Heart right ventricle (tissue), 16 donors: ENCODE results near the gene IKZF1. TPM values are rescaled to one million over a fixed set of nuclear protein-coding genes. Genes with fewer than 3 reads are reported as not detected.

Experiments used
- ATAC-seq, 8 donors: fragments of 200-7000 bp; cut with Tn5 transposase; one replicate each; pipeline ENCODE4 v1.9.1; 2020; ENCODE audit warnings: mild to moderate bottlenecking in 8 of 8, moderate library complexity in 8 of 8, moderate number of reproducible peaks in 1 of 8
- DNase-seq, 2 donors: peaks; one replicate each; pipeline ENCODE4 v3.0.0-alpha.2; 2020
- H3K27ac ChIP-seq, 10 donors: fragments of 200-600 bp; sonication (generic) in 2 of 10; one replicate each; pipeline versions ENCODE4 v1.5.0 to v1.8.0; 2020 to 2022; ENCODE audit warnings: mild to moderate bottlenecking in 3 of 10
- H3K27me3 ChIP-seq, 7 donors: fragments of 200-600 bp; one replicate each; pipeline ENCODE4 v1.8.0; 2021 to 2022; ENCODE audit warnings: mild to moderate bottlenecking in 2 of 7
- H3K36me3 ChIP-seq, 9 donors: fragments of 200-600 bp; sonication (generic) in 1 of 9; one replicate each; pipeline versions ENCODE4 v1.5.0 to v1.8.0; 2020 to 2022; ENCODE audit warnings: mild to moderate bottlenecking in 2 of 9
- H3K4me1 ChIP-seq, 9 donors: fragments of 200-600 bp; sonication (generic) in 1 of 9; one replicate each; pipeline versions ENCODE4 v1.5.0 to v1.8.0; 2020 to 2022; ENCODE audit warnings: mild to moderate bottlenecking in 4 of 9
- H3K4me3 ChIP-seq, 10 donors: fragments of 200-600 bp; sonication (generic) in 2 of 10; one replicate each; pipeline versions ENCODE4 v1.5.0 to v1.8.0; 2020 to 2022; ENCODE audit warnings: mild to moderate bottlenecking in 7 of 10, moderate library complexity in 2 of 10
- H3K9me3 ChIP-seq, 11 donors: fragments of 200-600 bp in 10 of 11; sonication (generic) in 2 of 11; one replicate each; pipeline versions ENCODE4 v1.5.0 to v1.8.0; 2013 to 2022; ENCODE audit warnings: mild to moderate bottlenecking in 2 of 11, control low read depth in 1 of 11, moderate library complexity in 1 of 11
- WGBS, 2 donors: extraction: QIAGEN DNeasy Blood & Tissue Kit; methylation state at CpG; one replicate each; pipeline ENCODE4 v1.1.7; 2013; ENCODE audit warnings: inconsistent platforms in 1 of 2; 5-methylcytosine and 5-hydroxymethylcytosine counted together
- intact Hi-C, 10 donors: fragments of 100-400 bp; cut with DNase I; formaldehyde crosslinking; loops; one replicate each; pipeline versions ENCODE4 v1.11.1 to v1.14.2; 2022
- polyA plus RNA-seq, 2 donors: library from polyadenylated mRNA; stranded (reverse); fragments of 200-250 nt; gene quantifications; one replicate each; pipeline ENCODE4 v1.2.3, GENCODE V29; 2013
- total RNA-seq, 10 donors: library from RNA; stranded (reverse); fragmentation: NEBNext Ultra II Directional in 3 of 10; extraction: Animal tissue kit (Norgen Biotek cat#: 25700) in 3 of 10; gene quantifications; one replicate each; pipeline versions ENCODE4 v1.2.1 to v1.2.4, GENCODE V29; 2021 to 2023
- TF ChIP-seq, protein P1 (sequence below), 9 donors: fragments of 200-600 bp; sonication (generic) in 2 of 9; IDR thresholded peaks; one replicate each; pipeline versions ENCODE4 v1.5.0 to v1.8.0; 2021 to 2022; ENCODE audit warnings: antibody characterized with exemption in 9 of 9, mild to moderate bottlenecking in 5 of 9, moderate library complexity in 1 of 9
- donor health status: Arrhythmogenic right ventricular cardiomyopathy.
- donor health status: ischemic (EF 13 %, LVEDD 7.1; RV severe dilation, severe dysfunction).
- donor health status: healthy with polysubstance abuse.
- donor health status: DM: no; HTN: yes; CAD: no.
- donor health status: DM: no; HTN: no; CAD: no.
- donor health status: ischemic (EF 25% LVEDD 6.9; RV normal size, moderate dysfunction).
- donor health status: ischemic (EF 25% LVEDD 5.7; RV mildly dilated, moderate dysfunction).
- donor health status: healthy.
- donor health status: DM: yes; HTN: yes; CAD: no.
- donor health status: Ischemic cardiomyopathy.
- donor health status: ischemic (EF 35%, LVEDD 5.7; RV mildly dilated, moderate dysfunction).
- donor health status: nonischemic (EF 11% LVEDD 7.7; RV severe dilation, severe dysfunction).
- donor health status: DM: yes; HTN: yes; CAD: no.
- donor health status: PGD.
- donor health status: ischemic (EF 29% LVEDD 5.4; RV normal size, mild dysfunction).
- donor health status: nonischemic (EF 23%, LVEDD 6.1; RV moderate dilation, normal function).

Gene IKZF1
- total and polyA plus RNA-seq, 12 donors, result 0.46 to 20.2 (median 1.7) TPM

DNA sequence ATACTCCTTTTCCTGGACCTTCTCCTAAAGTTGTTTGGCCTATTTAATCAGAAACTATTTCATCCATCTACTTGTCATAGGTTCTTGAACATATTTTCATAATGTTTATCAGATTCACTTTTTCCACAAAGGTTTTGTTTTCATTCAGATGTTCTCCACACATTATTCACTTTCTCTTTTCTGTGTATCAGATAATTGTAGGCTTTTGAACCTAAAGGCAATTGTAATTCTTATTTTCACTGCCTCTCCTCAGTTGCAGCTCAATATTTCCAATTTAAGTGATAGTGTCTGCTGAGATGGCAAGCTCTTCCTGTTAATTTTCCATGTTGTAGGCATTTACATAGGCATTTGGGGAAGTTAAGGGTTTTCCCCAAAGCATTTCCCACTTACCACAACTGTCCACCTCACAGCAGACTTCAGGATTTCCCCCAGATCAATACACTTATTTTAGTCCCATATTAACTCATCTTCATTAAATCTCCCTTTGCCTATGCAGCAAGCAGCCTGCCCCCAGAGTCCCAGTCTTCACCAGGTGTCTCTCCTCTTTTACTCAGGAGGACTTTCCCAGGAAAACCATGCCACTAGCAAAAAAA is 12.3 kb upstream of the IKZF1 start:
- no peak for ATAC-seq

DNA sequence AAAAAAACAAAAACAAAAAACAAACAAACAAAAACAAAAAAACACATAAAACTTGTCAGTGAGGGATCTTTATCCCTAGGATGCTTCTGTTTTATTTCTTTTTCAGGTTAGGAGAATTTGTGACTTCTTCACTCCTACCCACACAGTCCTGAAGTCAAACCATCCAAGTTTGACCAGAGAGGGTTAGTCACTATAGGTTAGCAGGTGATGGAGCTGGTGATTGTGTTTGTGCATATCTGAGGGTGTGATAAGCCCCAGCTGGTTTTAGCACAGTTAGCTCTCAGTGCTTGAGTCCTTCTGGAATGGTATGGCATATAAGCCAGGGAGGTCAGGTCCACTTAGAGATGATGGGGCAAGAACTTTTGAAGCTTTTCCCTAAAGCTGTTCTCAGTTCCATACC is 11.8 kb upstream of the IKZF1 start:
- Histone ChIP-seq H3K27me3 (peaks cover 0 to 10% (median 0%) of the 10 kb centered on the region in 7 donors), H3K4me3 (no peak overlapping the region), H3K4me1 (peaks cover 0 to 4% (median 0%) of the 10 kb centered on the region in 9 donors), H3K36me3 (no peaks in the 10 kb centered on the region), H3K27ac (no peak overlapping the region), H3K9me3 (peaks cover 0 to 4% (median 0%) of the 10 kb centered on the region in 11 donors)
- TF ChIP-seq, protein P1, sequence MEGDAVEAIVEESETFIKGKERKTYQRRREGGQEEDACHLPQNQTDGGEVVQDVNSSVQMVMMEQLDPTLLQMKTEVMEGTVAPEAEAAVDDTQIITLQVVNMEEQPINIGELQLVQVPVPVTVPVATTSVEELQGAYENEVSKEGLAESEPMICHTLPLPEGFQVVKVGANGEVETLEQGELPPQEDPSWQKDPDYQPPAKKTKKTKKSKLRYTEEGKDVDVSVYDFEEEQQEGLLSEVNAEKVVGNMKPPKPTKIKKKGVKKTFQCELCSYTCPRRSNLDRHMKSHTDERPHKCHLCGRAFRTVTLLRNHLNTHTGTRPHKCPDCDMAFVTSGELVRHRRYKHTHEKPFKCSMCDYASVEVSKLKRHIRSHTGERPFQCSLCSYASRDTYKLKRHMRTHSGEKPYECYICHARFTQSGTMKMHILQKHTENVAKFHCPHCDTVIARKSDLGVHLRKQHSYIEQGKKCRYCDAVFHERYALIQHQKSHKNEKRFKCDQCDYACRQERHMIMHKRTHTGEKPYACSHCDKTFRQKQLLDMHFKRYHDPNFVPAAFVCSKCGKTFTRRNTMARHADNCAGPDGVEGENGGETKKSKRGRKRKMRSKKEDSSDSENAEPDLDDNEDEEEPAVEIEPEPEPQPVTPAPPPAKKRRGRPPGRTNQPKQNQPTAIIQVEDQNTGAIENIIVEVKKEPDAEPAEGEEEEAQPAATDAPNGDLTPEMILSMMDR (IDR thresholded peaks at IDR 0.05), result no peak
- intact Hi-C loops, result no loop called here
- ATAC-seq (no peak), DNase-seq (no peak)

More for the DNA sequence above, 12.3 kb upstream of the IKZF1 start:
- TF ChIP-seq, protein P1 (IDR thresholded peaks at IDR 0.05), result no peak
- intact Hi-C loops, result no loop called here
- Histone ChIP-seq H3K4me3 (no peak overlapping the region), H3K9me3 (peaks cover 0 to 4% (median 0%) of the 10 kb centered on the region in 11 donors), H3K27ac (no peak overlapping the region), H3K4me1 (peaks cover 0 to 4% (median 0%) of the 10 kb centered on the region in 9 donors), H3K27me3 (peaks cover 0 to 10% (median 0%) of the 10 kb centered on the region in 7 donors), H3K36me3 (no peaks in the 10 kb centered on the region)
- no peak for DNase-seq

DNA sequence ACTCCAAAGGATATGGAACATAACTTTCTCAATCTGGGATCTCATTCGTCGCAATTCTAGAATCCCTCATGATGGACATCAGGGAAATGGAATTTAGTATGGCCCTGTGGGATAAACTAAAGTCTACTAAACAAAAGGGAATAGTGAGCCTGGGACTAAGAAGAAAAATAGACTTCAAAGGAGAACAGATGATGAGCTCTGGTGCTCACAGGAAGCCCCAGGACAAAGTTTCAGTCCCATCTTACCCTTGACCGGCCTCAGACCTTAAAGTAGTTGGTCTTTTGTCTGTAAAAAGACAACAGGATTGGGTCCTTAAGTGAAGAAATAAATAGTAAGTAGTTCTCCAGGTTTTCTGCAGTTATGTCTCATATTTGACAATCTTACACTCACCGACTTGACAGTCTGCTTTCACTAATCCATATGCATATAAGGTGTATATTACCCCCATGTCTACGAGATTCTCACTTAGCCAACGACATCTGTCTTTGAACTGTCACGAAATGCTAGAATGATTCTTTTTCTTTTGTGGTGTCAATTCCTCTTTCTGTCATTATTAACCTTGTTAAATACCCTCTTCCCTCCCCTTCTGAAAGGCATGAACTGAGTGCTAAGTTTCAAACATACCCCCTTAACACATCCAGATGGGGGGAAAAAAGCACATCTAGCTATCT is 10.9 kb upstream of the IKZF1 start:
- WGBS, 2 donors, result 81 to 89% methylated on average over 7 of the region's 7 CpGs
- Histone ChIP-seq H3K36me3 (no peaks in the 10 kb centered on the region), H3K27me3 (peaks cover 0 to 10% (median 0%) of the 10 kb centered on the region in 7 donors), H3K4me1 (peaks cover 0 to 4% (median 0%) of the 10 kb centered on the region in 9 donors), H3K9me3 (peaks cover 0 to 4% (median 0%) of the 10 kb centered on the region in 11 donors), H3K4me3 (no peak overlapping the region), H3K27ac (no peak overlapping the region)
- intact Hi-C loops, result no loop called here
- no peak for DNase-seq
- ATAC-seq, result no peak
- TF ChIP-seq, protein P1 (IDR thresholded peaks at IDR 0.05), result no peak

DNA sequence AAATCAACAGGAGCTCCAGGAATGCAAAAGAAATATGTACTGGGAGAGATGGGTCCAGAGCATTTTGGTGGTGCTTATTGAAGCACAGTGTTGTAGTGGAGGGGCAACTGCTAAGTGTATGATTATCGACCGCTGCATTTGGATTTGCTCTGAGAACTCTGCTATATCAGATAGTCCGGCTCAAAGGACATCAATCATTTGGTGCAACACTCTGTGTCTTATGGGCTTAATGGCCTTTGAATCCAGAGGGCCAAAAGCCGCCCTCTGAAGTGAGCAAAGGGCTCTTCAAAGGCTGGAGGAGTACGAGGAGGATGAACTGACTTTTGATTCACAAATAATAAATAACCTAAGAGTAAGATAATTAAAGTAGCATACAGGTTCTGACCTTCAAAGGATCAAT is 9.4 kb upstream of the IKZF1 start:
- peaks cover 0 to 4% (median 0%) of the 10 kb centered on the region in 11 donors for H3K9me3 ChIP-seq
- no peak overlapping the region for H3K4me3 ChIP-seq
- no peak for DNase-seq
- peaks cover 0 to 5% (median 0%) of the 10 kb centered on the region in 9 donors for H3K4me1 ChIP-seq
- intact Hi-C loops, result no loop called here
- no peaks in the 10 kb centered on the region for H3K36me3 ChIP-seq
- peaks cover 0 to 10% (median 0%) of the 10 kb centered on the region in 7 donors for H3K27me3 ChIP-seq
- 78 to 83% methylated on average over 5 of the region's 5 CpGs for WGBS, 2 donors
- TF ChIP-seq, protein P1 (IDR thresholded peaks at IDR 0.05), result no peak
- H3K27ac ChIP-seq, result no peak overlapping the region
- ATAC-seq, result no peak
